WTC11 (cell line): ENCODE measurements around the gene TRAIP. TPM values are rescaled to one million over a fixed set of nuclear protein-coding genes. Genes with fewer than 3 reads are reported as not detected.

Experiments used
- ATAC-seq: fragments of 200-7000 bp; cut with Tn5 transposase; 2 replicates; pipeline ENCODE4 v1.10.0; 2021; ENCODE audit warnings: mild to moderate bottlenecking, moderate library complexity
- CTCF ChIA-PET: fragments of 300-600 bp; sonication (Branson Sonifier 250); formaldehyde crosslinking; loops from one replicate; lab custom pipeline; 2021; ENCODE audit warnings: antibody characterized with exemption; lab: Charles Lee
- POLR2A ChIA-PET: fragments of 350-600 bp; sonication (Branson Sonifier 250); formaldehyde crosslinking; loops from one replicate; lab custom pipeline; 2021; ENCODE audit warnings: antibody characterized with exemption; lab: Charles Lee
- DNase-seq: peaks from one replicate; pipeline ENCODE4 v3.0.0; 2021; ENCODE audit warnings: low spot score
- H3K27ac Mint-ChIP-seq: 2 replicates; pipeline ENCODE4 v1.8.0; 2021; ENCODE audit warnings: mixed read lengths
- H3K27me3 Mint-ChIP-seq: 2 replicates; pipeline ENCODE4 v1.8.0; 2021; ENCODE audit warnings: low read depth, mild to moderate bottlenecking, moderate library complexity, mixed read lengths
- H3K36me3 Mint-ChIP-seq: 2 replicates; pipeline ENCODE4 v1.8.0; 2021; ENCODE audit warnings: mixed read lengths
- H3K4me1 Mint-ChIP-seq: 2 replicates; pipeline ENCODE4 v1.8.0; 2022; ENCODE audit warnings: mixed read lengths
- H3K4me3 Mint-ChIP-seq: 2 replicates; pipeline ENCODE4 v1.8.0; 2021; ENCODE audit warnings: mild to moderate bottlenecking, moderate library complexity, mixed read lengths
- H3K9me3 Mint-ChIP-seq: 2 replicates; pipeline ENCODE4 v1.8.0; 2021; ENCODE audit warnings: mixed read lengths
- ATF6 ChIP-seq: sonication (generic); formaldehyde crosslinking; IDR thresholded peaks from 2 replicates; pipeline ENCODE4 v1.8.1; 2023; ENCODE audit warnings: mild to moderate bottlenecking, missing genetic modification reagents
- JAZF1 ChIP-seq: fragments of 250-450 bp; sonication (Bioruptor Pico); IDR thresholded peaks from 2 replicates; pipeline ENCODE4 v1.9.0; 2021; ENCODE audit warnings: moderate library complexity, mild to moderate bottlenecking, inconsistent platforms
- NFE2L1 ChIP-seq: sonication (generic); formaldehyde crosslinking; IDR thresholded peaks from 2 replicates; pipeline ENCODE4 v1.8.1; 2023; ENCODE audit warnings: missing genetic modification reagents
- NR3C1 ChIP-seq: sonication (generic); formaldehyde crosslinking; conservative IDR thresholded peaks from 2 replicates; pipeline ENCODE4 v1.8.1; 2023; ENCODE audit warnings: low read depth, mild to moderate bottlenecking, missing genetic modification reagents
- RORB ChIP-seq: fragments of 250-450 bp; sonication (Bioruptor Pico); IDR thresholded peaks from 2 replicates; pipeline ENCODE4 v1.9.0; 2021; ENCODE audit warnings: mild to moderate bottlenecking
- SOX15 ChIP-seq: fragments of 250-450 bp; sonication (Bioruptor Pico); IDR thresholded peaks from 2 replicates; pipeline ENCODE4 v1.9.0; 2021; ENCODE audit warnings: mild to moderate bottlenecking
- TEAD1 ChIP-seq: sonication (generic); formaldehyde crosslinking; IDR thresholded peaks from 2 replicates; pipeline ENCODE4 v1.8.0; 2022; ENCODE audit warnings: mild to moderate bottlenecking, missing genetic modification reagents
- ZNF121 ChIP-seq: sonication (generic); formaldehyde crosslinking; IDR thresholded peaks from 2 replicates; pipeline ENCODE4 v1.8.0; 2023; ENCODE audit warnings: missing genetic modification reagents
- ZNF396 ChIP-seq: fragments of 250-450 bp; sonication (Bioruptor Pico); IDR thresholded peaks from 2 replicates; pipeline ENCODE4 v1.8.0; 2021; ENCODE audit warnings: mild to moderate bottlenecking, moderate library complexity, borderline replicate concordance
- ZNF671 ChIP-seq: fragments of 250-450 bp; sonication (Bioruptor Pico); IDR thresholded peaks from 2 replicates; pipeline ENCODE4 v1.8.0; 2021; ENCODE audit warnings: mild to moderate bottlenecking
- total RNA-seq: library from RNA; stranded (reverse); gene quantifications from 3 replicates; pipeline ENCODE4 v1.2.3, GENCODE V29; 2021
- TF ChIP-seq, protein P1 (sequence below): sonication (generic); formaldehyde crosslinking; IDR thresholded peaks from 2 replicates; pipeline ENCODE4 v1.8.0; 2022; ENCODE audit warnings: missing genetic modification reagents
- TF ChIP-seq, protein P2 (sequence below): sonication (generic); formaldehyde crosslinking; IDR thresholded peaks from 2 replicates; pipeline ENCODE4 v1.8.1; 2022; ENCODE audit warnings: mild to moderate bottlenecking, moderate library complexity, missing genetic modification reagents
- TF ChIP-seq, protein P3 (sequence below): sonication (generic); formaldehyde crosslinking; IDR thresholded peaks from 2 replicates; pipeline ENCODE4 v1.8.1; 2023; ENCODE audit warnings: mild to moderate bottlenecking, missing genetic modification reagents, moderate library complexity
- TF ChIP-seq, protein P4 (sequence below): sonication (generic); formaldehyde crosslinking; conservative IDR thresholded peaks from 2 replicates; pipeline ENCODE4 v1.8.1; 2023; ENCODE audit warnings: mild to moderate bottlenecking, low read depth, missing genetic modification reagents, moderate library complexity
- TF ChIP-seq, protein P5 (sequence below): sonication (generic); formaldehyde crosslinking; IDR thresholded peaks from 2 replicates; pipeline ENCODE4 v1.8.1; 2022; ENCODE audit warnings: missing genetic modification reagents, borderline replicate concordance
- TF ChIP-seq, protein P6 (sequence below): sonication (generic); formaldehyde crosslinking; IDR thresholded peaks from 2 replicates; pipeline ENCODE4 v1.8.1; 2023; ENCODE audit warnings: mild to moderate bottlenecking, missing genetic modification reagents, borderline replicate concordance
- TF ChIP-seq, protein P7 (sequence below): sonication (generic); formaldehyde crosslinking; IDR thresholded peaks from 2 replicates; pipeline ENCODE4 v1.8.1; 2022; ENCODE audit warnings: low read depth, mild to moderate bottlenecking, moderate library complexity, missing genetic modification reagents, borderline replicate concordance
- TF ChIP-seq, protein P8 (sequence below): sonication (generic); formaldehyde crosslinking; IDR thresholded peaks from 2 replicates; pipeline ENCODE4 v1.8.0; 2022; ENCODE audit warnings: mild to moderate bottlenecking, missing genetic modification reagents

TRAIP gene
- total RNA-seq, 1 experiment from 2014 or later, result 25.9 TPM

- TF ChIP-seq, protein P1, sequence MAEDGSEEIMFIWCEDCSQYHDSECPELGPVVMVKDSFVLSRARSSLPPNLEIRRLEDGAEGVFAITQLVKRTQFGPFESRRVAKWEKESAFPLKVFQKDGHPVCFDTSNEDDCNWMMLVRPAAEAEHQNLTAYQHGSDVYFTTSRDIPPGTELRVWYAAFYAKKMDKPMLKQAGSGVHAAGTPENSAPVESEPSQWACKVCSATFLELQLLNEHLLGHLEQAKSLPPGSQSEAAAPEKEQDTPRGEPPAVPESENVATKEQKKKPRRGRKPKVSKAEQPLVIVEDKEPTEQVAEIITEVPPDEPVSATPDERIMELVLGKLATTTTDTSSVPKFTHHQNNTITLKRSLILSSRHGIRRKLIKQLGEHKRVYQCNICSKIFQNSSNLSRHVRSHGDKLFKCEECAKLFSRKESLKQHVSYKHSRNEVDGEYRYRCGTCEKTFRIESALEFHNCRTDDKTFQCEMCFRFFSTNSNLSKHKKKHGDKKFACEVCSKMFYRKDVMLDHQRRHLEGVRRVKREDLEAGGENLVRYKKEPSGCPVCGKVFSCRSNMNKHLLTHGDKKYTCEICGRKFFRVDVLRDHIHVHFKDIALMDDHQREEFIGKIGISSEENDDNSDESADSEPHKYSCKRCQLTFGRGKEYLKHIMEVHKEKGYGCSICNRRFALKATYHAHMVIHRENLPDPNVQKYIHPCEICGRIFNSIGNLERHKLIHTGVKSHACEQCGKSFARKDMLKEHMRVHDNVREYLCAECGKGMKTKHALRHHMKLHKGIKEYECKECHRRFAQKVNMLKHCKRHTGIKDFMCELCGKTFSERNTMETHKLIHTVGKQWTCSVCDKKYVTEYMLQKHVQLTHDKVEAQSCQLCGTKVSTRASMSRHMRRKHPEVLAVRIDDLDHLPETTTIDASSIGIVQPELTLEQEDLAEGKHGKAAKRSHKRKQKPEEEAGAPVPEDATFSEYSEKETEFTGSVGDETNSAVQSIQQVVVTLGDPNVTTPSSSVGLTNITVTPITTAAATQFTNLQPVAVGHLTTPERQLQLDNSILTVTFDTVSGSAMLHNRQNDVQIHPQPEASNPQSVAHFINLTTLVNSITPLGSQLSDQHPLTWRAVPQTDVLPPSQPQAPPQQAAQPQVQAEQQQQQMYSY (CRISPR knock-in tag), result no peak
- TF ChIP-seq TEAD1 (CRISPR knock-in tag), result no peak
- TF ChIP-seq ZNF121 (CRISPR knock-in tag), result no peak
- no peak for TF ChIP-seq SOX15
These were observed 44.3 kb upstream of the TRAIP start (continued) for GRCh38 chr3:49900491-49901153.

DNA sequence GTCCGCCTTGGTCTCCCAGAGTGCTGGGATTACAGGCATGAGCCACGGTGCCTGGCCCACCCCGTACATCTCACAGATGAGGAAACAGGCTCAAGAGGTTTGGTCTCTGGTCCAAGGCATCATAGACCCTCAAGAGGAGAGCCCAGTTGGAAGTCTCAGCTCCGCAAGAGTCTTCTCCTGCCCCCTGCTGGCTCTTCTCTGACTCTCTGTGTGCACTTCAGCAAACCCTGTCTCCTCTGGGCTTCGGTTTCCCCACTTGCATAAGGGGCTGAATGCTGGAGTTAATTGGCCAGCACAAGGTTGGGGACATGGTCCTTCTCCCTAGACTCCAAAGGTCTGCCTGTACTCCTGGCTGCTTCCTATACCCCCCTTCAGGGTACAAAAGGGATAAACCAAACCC lies 43.5 kb upstream of the TRAIP start:
- peak; percentile 8 for ATAC-seq
- TF ChIP-seq ZNF396 (CRISPR knock-in tag) (no peak), RORB (no peak), ZNF671 (CRISPR knock-in tag) (no peak), JAZF1 (CRISPR knock-in tag) (no peak), NFE2L1 (CRISPR knock-in tag) (no peak), NR3C1 (no peak), ATF6 (no peak)
- TF ChIP-seq, protein P2, sequence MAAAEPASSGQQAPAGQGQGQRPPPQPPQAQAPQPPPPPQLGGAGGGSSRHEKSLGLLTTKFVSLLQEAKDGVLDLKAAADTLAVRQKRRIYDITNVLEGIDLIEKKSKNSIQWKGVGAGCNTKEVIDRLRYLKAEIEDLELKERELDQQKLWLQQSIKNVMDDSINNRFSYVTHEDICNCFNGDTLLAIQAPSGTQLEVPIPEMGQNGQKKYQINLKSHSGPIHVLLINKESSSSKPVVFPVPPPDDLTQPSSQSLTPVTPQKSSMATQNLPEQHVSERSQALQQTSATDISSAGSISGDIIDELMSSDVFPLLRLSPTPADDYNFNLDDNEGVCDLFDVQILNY (CRISPR knock-in tag), result no peak
- TF ChIP-seq, protein P3, sequence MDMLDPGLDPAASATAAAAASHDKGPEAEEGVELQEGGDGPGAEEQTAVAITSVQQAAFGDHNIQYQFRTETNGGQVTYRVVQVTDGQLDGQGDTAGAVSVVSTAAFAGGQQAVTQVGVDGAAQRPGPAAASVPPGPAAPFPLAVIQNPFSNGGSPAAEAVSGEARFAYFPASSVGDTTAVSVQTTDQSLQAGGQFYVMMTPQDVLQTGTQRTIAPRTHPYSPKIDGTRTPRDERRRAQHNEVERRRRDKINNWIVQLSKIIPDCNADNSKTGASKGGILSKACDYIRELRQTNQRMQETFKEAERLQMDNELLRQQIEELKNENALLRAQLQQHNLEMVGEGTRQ (CRISPR knock-in tag), result no peak
- TF ChIP-seq, protein P4, sequence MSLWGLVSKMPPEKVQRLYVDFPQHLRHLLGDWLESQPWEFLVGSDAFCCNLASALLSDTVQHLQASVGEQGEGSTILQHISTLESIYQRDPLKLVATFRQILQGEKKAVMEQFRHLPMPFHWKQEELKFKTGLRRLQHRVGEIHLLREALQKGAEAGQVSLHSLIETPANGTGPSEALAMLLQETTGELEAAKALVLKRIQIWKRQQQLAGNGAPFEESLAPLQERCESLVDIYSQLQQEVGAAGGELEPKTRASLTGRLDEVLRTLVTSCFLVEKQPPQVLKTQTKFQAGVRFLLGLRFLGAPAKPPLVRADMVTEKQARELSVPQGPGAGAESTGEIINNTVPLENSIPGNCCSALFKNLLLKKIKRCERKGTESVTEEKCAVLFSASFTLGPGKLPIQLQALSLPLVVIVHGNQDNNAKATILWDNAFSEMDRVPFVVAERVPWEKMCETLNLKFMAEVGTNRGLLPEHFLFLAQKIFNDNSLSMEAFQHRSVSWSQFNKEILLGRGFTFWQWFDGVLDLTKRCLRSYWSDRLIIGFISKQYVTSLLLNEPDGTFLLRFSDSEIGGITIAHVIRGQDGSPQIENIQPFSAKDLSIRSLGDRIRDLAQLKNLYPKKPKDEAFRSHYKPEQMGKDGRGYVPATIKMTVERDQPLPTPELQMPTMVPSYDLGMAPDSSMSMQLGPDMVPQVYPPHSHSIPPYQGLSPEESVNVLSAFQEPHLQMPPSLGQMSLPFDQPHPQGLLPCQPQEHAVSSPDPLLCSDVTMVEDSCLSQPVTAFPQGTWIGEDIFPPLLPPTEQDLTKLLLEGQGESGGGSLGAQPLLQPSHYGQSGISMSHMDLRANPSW (CRISPR knock-in tag), result no peak
- TF ChIP-seq, protein P5, sequence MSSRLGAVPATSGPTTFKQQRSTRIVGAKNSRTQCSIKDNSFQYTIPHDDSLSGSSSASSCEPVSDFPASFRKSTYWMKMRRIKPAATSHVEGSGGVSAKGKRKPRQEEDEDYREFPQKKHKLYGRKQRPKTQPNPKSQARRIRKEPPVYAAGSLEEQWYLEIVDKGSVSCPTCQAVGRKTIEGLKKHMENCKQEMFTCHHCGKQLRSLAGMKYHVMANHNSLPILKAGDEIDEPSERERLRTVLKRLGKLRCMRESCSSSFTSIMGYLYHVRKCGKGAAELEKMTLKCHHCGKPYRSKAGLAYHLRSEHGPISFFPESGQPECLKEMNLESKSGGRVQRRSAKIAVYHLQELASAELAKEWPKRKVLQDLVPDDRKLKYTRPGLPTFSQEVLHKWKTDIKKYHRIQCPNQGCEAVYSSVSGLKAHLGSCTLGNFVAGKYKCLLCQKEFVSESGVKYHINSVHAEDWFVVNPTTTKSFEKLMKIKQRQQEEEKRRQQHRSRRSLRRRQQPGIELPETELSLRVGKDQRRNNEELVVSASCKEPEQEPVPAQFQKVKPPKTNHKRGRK (CRISPR knock-in tag), result no peak
- TF ChIP-seq, protein P6, sequence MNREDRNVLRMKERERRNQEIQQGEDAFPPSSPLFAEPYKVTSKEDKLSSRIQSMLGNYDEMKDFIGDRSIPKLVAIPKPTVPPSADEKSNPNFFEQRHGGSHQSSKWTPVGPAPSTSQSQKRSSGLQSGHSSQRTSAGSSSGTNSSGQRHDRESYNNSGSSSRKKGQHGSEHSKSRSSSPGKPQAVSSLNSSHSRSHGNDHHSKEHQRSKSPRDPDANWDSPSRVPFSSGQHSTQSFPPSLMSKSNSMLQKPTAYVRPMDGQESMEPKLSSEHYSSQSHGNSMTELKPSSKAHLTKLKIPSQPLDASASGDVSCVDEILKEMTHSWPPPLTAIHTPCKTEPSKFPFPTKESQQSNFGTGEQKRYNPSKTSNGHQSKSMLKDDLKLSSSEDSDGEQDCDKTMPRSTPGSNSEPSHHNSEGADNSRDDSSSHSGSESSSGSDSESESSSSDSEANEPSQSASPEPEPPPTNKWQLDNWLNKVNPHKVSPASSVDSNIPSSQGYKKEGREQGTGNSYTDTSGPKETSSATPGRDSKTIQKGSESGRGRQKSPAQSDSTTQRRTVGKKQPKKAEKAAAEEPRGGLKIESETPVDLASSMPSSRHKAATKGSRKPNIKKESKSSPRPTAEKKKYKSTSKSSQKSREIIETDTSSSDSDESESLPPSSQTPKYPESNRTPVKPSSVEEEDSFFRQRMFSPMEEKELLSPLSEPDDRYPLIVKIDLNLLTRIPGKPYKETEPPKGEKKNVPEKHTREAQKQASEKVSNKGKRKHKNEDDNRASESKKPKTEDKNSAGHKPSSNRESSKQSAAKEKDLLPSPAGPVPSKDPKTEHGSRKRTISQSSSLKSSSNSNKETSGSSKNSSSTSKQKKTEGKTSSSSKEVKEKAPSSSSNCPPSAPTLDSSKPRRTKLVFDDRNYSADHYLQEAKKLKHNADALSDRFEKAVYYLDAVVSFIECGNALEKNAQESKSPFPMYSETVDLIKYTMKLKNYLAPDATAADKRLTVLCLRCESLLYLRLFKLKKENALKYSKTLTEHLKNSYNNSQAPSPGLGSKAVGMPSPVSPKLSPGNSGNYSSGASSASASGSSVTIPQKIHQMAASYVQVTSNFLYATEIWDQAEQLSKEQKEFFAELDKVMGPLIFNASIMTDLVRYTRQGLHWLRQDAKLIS (CRISPR knock-in tag), result no peak
- TF ChIP-seq, protein P7, sequence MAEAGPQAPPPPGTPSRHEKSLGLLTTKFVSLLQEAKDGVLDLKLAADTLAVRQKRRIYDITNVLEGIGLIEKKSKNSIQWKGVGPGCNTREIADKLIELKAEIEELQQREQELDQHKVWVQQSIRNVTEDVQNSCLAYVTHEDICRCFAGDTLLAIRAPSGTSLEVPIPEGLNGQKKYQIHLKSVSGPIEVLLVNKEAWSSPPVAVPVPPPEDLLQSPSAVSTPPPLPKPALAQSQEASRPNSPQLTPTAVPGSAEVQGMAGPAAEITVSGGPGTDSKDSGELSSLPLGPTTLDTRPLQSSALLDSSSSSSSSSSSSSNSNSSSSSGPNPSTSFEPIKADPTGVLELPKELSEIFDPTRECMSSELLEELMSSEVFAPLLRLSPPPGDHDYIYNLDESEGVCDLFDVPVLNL (CRISPR knock-in tag), result no peak
- TF ChIP-seq, protein P8, sequence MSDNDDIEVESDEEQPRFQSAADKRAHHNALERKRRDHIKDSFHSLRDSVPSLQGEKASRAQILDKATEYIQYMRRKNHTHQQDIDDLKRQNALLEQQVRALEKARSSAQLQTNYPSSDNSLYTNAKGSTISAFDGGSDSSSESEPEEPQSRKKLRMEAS (CRISPR knock-in tag), result 0 out of 2 replicates have a peak, but pooled peaks have one; percentile 19

More for the DNA sequence above, 43.5 kb upstream of the TRAIP start:
- H3K36me3 Mint-ChIP-seq, result no peaks in the 10 kb centered on the region
- no peak overlapping the region for H3K27ac Mint-ChIP-seq
- CTCF ChIA-PET, result interaction anchor here (0.6 to 8.9 kb wide), 22 partner anchors 9 to 1477 kb away, joined by 3 to 103 read pairs (median 4); partner anchors contain the start of genes AMIGO3, CAMKV, INKA1 and MON1A
- H3K27me3 Mint-ChIP-seq, result no peaks in the 10 kb centered on the region
- DNase-seq, result peak; percentile 61
- H3K4me1 Mint-ChIP-seq, result peaks cover 7% of the 10 kb centered on the region
- no peak overlapping the region for H3K4me3 Mint-ChIP-seq
- H3K9me3 Mint-ChIP-seq, result no peaks in the 10 kb centered on the region
- POLR2A ChIA-PET, result interaction anchor here (0.6 kb wide), 1 partner anchor 26 kb away, joined by 3 read pairs; no protein-coding TSS in a partner anchor
